HuH-7.5 (cell line): ENCODE data around the gene COL11A2.
A peak's percentile ranks its signal among the peaks of the same experiment; 100 is the strongest.

Experiments
- DNase-seq: peaks from one replicate; pipeline ENCODE4 v3.0.0; 2011; ENCODE audit warnings: low spot score

COL11A2 gene

DNA sequence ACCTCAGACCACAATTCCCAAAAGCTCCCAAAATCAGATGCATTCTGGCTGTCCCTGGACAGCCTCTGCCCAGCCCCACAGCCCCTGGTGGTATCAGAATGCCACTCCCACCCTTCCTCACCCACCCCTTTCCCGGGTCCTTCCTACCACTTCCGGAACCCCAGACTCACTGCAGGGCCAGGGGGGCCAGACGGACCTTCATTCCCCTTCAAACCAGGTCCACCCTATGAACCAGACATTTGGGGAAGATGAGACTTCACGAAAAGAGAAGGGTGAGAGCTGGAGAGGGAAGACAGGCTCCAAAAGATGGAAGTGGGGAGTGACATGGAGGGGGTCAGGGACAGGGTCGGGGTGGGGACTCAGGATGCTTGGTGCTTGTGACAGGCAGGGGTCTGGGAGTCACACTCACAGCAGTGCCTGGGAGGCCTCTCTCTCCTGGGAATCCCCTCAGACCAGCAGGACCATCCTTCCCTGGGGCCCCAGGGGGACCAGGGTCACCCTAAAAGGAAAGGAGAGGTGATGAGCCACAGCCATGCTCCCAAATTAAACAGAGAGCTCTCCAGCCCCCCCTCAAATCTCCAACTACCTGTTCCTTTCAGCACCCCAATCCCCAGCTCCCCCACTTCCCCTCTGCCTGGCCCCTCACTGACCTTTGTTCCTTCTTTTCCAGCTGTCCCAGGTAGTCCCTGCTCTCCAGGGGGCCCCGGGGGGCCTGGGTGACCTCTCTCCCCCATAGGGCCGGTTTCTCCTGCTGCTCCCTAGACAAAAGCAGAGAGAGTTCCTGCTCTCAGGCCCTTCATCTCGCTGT is 20.2 kb downstream of the COL11A2 start:
- no peak for DNase-seq

DNA sequence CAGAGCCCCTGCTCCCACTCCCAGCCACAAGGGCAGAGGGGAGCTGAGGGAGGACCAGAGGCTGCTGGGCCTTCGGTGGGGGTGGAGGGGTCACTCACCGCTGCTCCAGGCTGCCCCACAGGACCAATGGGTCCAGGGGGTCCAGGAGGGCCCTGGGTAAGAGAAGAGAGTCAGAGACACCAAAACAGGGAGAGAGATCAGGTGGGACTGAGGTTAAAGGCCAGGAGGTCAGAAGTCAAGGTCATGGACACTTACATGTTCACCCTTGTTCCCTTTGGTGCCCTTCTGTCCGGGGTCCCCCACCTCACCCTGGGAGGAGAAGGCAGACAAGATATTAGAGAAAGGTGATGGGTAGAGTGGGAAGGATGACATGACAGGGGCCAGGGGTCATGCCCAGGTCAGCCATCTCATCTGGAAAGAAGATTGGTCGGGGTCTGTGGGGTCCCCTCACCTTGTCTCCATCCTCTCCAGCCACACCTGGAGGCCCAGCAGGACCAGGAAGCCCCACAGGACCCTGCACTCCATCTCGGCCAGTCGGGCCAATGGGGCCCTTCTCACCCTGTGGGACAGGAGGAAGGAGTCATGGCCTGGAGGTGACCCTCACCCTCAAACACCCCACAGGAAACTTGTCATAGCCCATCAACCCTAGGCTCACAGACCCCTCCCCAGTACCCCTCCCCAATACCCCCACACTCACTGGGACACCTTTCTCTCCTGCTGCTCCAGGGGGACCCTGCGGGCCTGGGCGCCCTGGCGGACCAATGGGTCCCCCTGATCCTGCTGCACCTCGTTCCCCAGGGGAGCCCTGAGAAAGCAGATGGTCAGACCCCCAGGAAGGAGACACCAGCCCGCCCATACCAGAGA is 21.0 kb downstream of the COL11A2 start:
- DNase-seq, result no peak

DNA sequence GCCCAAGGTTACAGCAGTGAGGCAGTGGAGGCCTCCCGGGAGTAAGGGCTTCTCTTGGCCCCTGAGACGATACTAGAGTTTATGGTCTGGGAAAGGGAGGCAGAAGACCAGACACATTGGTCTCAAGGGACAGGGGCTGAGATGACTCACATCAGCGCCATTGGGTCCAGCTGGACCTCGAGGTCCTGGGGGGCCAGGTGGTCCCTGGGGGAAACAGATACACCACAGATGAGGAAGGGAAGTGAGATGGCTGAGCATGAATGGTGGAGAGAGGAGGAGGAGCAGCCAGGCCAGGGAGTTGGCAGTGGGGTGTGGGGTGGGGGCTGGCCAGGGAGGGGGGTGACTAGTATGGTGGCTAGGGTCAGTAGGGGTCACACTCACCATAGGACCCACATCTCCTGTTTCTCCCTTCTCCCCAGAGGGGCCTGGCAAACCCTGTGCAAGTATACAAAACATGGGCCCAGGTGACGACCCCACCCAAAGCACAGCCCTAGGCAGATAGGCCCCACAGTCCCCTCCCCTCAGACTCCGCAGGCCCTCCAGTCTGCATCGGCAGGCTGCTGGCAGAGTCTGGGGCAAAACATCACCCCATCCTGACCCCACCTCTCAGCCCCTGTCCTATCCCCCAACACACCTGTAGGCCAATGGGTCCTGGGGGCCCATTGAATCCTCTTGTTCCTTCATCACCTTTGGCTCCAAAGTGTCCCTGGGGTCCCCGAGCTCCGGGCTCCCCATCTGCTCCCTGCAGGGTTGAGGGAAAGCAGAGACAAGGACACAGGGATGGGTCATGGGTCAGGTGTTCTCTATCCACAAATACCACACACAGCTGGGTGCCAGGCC is 21.9 kb downstream of the COL11A2 start:
- DNase-seq, result no peak

DNA sequence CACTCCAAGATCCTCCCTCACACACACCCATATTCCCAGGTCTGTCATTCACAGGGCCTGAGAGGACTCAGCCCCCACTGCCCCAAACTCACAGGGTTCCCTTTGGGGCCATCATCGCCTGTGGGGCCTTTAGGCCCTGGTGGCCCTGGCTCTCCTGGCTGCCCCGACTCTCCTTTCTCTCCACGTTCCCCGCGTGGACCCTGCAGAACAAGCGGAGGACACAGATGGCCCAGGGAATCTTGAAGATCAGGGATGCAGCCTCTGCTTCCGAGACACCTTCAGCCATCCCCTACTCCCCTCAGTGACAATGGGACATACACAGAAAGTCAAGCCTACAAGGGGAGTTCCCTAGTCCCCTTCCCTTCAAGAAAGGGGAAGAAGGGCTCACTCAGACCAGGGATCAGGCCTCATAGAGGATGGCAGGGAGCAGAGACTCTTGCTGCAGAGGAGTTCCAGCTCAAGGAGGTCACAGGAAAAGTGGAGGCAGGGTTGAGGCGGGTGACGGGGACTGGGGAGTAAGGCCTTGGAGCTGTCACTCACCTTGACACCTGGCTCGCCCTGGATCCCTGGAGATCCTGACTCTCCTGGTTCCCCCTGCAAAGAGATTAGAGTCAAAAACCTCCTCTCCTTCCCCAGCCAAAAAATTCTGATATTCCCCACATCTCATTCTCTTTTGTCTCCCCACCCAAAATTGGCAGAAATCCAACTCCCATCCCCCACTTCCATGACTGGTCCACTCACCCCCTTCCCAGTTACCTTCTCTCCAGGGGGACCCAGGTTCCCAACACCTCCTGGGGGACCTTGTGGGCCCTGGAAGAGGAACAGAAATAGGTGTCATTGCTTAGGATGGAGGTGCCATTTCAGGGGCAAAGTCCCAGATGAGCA is 22.7 kb downstream of the COL11A2 start:
- no peak for DNase-seq

DNA sequence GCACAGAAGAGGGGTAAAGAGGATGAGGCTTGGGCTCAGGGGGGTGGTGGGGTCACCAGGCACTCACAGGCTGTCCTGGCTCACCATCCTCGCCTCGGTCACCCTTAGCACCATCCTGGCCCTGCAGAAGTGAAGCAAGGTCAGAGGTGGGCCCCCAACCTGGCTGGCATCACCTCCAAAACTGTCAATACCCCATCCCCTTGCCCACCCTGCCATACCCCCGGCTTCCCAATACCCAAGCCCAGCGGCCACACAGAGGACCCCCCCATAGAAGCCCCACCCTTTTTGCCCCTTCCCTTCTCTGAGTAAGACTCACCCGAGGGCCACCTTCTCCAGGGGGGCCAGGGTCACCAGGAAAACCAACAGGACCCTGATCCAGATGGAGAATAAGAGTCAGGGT is 23.6 kb downstream of the COL11A2 start:
- no peak for DNase-seq

DNA sequence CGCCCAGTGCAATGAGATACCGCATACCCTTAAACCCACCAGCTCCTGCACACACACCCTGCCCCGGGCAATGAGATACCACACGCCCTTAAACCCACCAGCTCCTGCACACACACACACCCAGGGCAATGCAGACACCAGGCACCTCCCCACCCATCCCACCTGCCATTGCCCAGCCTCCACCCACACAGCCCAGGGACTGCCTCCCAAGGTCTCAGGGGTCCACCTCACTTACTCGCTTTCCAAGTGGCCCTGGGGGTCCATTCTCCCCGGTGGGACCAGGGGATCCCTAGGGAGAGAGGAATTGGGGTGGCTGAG is 24.0 kb downstream of the COL11A2 start:
- no peak for DNase-seq

DNA sequence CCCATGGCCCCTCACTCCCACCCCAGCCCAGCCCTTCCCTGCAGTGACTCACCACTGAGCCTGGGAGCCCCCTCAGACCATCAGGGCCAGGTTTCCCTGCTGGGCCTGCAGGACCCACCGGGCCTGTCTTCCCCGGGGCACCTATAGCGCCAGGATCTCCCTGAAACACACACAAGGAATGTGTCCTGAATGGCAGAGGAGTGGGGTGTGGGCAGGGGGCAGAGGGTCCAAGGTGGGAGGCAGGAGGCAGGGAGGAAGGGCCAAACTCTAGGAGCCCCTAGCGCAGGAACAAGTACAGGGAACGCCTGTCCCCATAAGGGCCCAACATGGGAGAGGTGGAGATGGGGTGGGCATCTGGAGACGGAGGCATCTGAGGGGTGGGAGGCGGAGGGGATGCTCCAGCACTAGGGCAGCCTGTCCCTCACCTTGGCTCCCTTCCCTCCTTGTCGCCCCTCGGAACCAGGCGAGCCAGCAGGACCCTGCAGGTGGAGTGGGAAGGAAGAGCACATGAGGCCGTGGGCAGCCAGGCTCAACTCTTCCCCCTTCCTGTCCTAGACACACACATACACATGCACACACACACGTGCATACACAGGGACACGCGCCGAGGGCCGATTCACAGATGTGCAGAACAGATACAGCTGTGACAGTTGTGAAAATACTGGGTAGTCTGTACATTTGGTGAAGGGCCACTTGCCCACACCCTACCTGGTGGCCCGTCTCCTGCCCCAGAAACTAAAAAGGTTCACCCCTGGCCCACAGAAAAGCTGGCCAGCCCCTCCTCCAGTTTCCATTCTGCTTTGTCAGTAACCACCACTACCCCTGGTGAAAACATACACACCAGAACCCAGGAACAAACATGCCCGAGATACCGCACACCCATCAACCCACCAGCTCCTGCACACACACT is 24.6 kb downstream of the COL11A2 start:
- no peak for DNase-seq

DNA sequence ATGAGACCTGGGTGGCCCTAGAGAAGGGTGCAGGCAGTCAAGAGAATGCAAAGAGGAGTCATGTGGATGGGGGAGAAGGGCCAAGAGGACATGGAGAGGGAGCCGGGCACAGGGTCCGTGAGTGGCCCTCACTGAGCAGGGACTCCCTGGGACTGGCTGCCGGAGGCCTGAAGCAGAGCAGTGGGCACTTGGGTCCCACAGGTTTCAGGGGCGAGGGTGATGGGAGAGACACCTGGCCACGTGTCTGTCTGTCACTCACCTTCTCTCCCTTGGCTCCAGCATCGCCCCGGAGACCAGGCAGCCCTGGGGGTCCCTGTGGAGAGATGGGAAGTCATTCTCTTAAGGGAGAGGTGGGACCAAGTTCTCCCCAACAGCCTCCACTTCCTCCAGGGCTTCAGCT is 25.5 kb downstream of the COL11A2 start:
- DNase-seq, result no peak

DNA sequence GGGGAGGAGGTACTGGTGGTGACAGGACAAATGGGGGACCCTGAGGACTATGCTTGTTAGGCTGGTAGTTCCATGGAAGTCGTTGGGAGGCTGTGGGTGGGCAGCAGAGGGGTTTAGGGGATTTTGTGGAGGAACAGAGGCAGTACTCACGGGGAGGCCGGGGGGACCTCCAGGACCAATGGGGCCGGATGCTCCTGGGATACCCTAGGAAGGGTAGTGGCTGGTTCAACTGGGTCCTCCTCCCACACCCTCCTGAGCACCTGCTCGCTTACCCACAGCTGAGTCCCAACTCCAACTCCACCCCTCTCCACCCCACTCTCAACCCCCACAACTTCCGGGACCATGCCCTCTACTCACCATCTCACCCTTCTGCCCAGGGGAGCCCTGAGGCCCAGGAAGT is 25.9 kb downstream of the COL11A2 start:
- no peak for DNase-seq

DNA sequence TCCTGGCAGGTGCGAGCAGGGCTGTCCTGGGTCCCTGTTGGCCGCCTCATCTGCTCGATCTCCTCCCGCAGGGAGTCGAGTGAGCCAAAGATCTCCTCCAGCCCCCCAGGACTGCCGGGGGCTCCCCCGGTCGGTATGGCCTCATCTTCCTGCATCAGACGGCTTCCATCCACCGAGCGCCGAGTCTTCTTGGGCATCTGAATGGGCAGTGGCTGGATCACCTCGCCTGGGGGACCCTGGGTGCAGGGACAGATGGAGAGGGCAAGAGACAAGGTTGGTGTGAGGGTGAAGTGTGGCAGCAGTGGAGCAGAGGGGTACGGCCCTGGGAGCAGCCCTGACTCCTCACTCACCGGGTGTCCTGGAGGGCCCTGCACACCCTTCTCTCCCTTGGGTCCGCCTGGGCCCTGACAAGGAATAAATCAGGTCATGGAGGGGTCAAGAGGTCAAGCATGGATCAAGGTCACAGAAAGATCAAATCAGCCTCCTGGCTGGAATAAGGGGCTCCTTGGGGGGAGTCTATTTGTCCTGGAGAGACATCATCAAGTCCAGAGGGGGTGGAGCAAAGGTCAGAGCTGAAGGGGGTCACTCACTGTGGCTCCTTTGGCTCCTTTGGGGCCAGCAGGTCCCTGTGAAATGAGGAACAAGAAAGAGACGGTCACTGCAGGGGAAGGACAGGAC is 26.5 kb downstream of the COL11A2 start:
- DNase-seq, result no peak

DNA sequence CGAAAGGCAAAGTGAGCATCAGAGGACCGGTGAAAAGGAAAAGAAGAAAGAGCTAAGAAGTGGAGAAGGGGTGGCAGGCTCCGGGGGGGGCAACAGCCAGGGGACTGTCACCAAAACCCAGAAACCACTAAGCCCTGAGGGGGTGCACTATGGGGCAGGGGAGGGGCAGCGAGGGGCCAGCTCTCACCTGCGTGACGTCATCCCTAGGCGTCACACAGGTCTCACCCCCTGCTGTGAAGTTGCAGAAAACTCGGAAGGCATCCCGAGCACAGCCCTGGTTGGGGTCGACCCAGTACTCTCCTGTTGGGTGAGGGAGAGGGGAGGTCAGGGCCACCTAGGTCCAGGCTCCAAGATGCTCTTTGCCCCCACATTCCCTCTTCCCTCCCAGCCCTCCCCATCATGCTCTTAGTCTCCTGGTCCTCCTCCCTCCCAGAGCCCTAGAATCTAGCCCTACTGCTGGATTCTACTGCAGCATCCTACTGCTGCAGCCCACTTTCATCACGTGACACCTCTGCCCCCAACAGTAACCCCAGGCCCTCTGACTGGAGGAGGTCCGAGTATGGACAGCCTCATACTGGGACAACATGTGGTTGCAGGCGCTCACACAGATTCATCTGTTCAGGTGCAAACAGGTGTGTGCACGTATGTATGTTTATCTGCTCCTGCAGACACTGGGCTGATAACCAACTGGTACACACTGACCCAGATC is 27.4 kb downstream of the COL11A2 start:
- DNase-seq, result no peak

DNA sequence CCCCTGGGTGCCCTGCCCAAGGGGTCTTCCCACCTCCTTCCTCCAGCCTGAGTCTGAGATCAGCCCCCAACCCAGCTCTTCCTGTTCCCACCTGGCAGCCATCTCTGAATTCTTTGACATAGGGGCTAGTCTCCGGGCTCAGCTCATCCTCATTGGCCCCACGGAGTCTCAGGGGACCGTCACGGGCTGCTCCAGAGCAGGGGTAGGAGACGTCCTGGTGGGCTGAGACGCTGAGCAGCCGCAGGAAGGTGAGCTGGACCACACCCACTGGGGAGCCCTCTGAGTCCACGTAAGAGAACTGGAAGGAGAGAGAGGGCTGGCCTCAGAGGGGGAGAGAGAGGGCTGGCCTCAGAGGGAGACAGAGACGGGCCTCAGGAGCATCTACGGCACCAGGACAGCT is 28.1 kb downstream of the COL11A2 start:
- no peak for DNase-seq

DNA sequence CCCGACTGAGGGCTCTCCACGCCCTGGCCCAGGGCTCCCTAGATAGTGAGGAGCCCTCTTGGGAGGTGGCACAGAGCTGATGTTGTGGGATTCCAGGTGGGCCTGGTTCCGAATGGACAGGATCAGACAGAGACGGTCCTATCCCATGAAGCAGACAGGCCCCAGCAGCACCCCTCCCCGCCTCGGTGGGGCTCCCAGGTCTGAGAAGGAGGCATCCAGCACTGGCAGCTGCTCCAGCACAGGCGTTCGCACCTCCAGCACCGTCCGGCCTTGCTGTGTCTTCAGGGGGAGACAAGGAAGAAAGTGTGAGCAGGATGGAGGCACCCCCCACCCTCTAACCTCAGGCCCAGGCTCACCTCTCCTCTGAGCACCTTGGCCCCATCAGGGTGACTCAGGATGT is 28.7 kb downstream of the COL11A2 start:
- no peak for DNase-seq

DNA sequence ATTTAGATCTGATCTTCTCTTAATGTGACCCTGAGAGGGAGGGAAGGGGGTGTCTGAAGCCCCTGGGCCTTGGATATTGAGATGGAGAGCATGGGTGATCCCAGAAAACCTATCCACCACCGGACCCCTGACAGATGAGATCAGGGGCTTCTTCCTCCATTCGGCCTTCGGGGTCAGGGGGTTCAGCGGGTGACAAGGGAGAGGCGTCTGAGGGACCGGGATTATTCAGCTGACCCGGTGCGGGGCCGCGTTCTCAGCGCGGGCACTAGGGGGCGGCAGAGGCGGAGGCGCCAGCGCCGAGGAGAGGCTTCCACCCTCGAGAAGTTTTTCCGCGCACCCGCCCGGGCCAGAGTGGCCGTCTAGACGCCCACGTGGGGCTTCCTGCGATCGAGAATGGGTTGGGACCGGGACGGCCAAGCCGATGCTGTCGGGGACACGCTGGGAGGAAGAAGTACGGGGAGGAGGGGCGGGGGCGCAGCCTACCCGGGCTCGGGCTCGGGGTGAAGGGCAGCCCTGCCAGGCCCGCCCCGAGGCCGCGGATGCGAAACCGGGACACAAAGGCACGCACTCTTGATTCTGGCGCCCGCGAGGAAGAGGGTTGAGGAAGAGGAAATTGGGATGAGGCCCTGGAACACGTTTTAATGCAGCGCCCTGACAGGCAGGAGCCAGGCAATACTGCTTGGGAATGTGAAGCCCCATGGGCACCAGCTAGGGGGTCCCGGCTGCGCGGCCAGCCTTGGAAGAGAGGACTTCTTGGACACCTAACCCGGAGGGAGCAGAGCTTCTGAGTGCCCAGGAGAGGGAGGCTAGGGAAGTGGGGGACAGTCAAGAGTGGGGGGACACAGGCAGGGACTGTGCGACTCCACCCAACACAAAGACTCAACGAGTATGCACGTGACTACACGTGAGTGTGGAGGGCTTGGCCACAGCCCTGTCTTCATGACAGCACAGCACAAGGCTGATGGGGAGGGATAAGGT is 30.6 kb downstream of the COL11A2 start:
- peak; percentile 79 for DNase-seq

DNA sequence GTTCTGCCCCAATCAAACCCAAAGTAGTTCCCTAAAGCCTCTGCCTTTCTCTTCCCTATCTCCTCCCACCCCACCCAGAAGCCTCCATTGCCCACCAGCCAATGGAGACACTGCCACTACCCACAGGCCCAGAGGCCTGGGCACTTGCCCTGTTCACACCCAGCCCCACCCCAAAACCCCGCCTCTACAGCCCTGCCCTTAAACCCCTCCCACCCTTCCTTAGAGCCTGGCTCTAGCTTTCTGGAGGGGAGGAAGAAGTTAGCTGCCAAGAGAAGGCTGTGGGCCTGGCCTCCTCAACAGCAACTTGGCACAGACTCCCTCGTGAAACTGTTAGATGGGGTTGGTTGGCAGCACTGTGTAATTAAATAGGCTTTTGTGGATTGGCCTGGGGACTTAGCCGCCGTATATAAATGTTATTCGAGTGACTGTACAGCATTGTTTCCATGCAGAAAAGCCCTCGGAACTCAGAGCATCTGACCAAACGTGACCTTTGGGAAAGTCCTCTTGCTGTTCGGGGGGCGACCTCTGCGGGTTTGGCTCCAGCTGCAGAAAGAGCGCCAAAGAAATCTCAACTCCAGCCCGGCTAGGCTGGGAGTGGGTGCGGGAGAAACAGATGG is 31.4 kb downstream of the COL11A2 start:
- no peak for DNase-seq

DNA sequence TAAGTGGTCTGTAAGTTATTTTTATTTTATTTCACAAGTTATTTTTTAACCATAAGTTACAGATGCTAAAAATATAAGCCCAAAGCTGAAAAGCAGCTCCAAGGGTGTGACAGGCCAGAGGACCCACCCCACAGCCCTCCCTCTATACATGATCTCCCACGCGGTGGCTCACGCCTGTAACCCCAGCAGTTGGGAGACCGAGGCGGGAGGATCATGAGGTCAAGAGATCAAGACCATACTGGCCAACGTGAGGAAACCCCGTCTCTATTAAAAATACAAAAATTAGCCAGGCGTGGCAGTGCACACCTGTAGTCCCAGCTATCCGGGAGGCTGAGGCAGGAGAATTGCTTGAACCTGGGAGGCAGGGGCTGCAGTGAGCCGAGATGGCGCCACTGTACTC is 32.2 kb downstream of the COL11A2 start:
- no peak for DNase-seq

DNA sequence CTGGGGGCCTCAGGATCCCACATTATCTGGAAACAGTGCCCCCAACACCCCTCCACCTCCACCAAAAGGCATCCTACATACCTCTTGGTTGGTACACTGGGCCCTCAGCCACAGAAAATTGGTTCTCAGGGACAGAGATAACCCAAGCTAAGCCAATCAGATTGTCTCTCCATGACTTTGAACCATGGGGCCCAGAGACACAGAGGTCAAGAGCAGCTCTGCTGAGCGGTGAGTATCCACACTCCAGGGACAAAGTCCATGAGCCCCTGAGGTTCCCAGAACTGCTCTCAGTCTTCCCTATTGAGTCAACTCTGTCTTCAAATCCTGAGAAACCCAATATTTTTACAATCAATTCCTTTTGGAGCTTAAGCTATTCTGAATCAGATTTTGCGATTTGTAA is 35.3 kb downstream of the COL11A2 start:
- DNase-seq, result no peak

DNA sequence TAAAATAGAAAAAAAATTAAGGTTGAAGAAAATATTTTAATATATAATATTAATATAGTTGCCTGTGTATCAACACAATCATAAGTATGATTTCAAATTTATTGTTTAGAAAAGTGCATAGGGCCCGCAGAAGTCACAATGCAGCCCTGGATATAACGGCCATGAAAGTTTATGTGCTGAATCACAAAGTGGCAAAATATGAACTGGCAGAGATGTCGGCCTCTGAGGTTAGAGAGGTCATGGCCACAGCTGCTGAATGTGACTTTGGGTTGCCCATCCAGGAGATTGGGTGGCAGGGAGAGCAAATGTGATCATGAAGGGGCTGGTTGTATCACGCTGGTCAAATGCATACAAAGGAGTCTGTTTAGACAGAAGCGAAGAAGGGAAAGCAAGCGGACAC is 35.7 kb downstream of the COL11A2 start:
- no peak for DNase-seq
